GM12878 (cell line): ENCODE data around the gene UBA7. TPM values are rescaled to one million over a fixed set of nuclear protein-coding genes. Genes with fewer than 3 reads are reported as not detected.
A peak's percentile ranks its signal among the peaks of the same experiment; 100 is the strongest.

Experiments
- BRCA1 ChIP-seq: IDR thresholded peaks from 2 replicates; pipeline ENCODE4 v1.6.1; 2011; ENCODE audit warnings: low read depth, low read length, improper control_type of control experiment
- DPF2 ChIP-seq: fragments of 450-650 bp; IDR thresholded peaks from 2 replicates; pipeline ENCODE4 v1.6.1; 2017; ENCODE audit warnings: mild to moderate bottlenecking
- EED ChIP-seq: sonication (generic); IDR thresholded peaks from 2 replicates; pipeline ENCODE4 v1.6.1; 2016; ENCODE audit warnings: antibody characterized with exemption, low read depth
- FOXK2 ChIP-seq: fragments of 450-650 bp; IDR thresholded peaks from 2 replicates; pipeline ENCODE4 v1.6.1; 2017; ENCODE audit warnings: mild to moderate bottlenecking, moderate library complexity
- HDAC2 ChIP-seq: fragments of 200-600 bp; sonication (generic); IDR thresholded peaks from 2 replicates; pipeline ENCODE4 v1.6.1; 2017
- KDM1A ChIP-seq: fragments of 200-600 bp; sonication (generic); IDR thresholded peaks from 2 replicates; pipeline ENCODE4 v1.6.1; 2016; ENCODE audit warnings: borderline replicate concordance
- KLF5 ChIP-seq: fragments of 450-650 bp; IDR thresholded peaks from 2 replicates; pipeline ENCODE4 v1.6.1; 2014; ENCODE audit warnings: mild to moderate bottlenecking; ENCODE audit not compliant: partially characterized antibody
- PAX8 ChIP-seq: fragments of 450-650 bp; IDR thresholded peaks from 2 replicates; pipeline ENCODE4 v1.6.1; 2017; ENCODE audit warnings: mild to moderate bottlenecking, moderate library complexity
- RB1 ChIP-seq: fragments of 450-650 bp; formaldehyde crosslinking; IDR thresholded peaks from 2 replicates; pipeline ENCODE4 v1.6.1; 2017; ENCODE audit warnings: mild to moderate bottlenecking, borderline replicate concordance
- RBBP5 ChIP-seq: fragments of 200-600 bp; sonication (generic); conservative IDR thresholded peaks from 2 replicates; pipeline ENCODE4 v1.6.1; 2016
- SIX5 ChIP-seq: IDR thresholded peaks from 2 replicates; pipeline ENCODE4 v1.6.1; 2011; ENCODE audit warnings: mild to moderate bottlenecking, low read depth, low read length, moderate library complexity; ENCODE audit not compliant: severe bottlenecking
- SP1 ChIP-seq: IDR thresholded peaks from one replicate; pipeline ENCODE4 v1.6.1; 2011; ENCODE audit warnings: low read depth, low read length
- ZNF384 ChIP-seq: IDR thresholded peaks from 2 replicates; pipeline ENCODE4 v1.6.1; 2012; ENCODE audit warnings: low read depth, mild to moderate bottlenecking, low read length, improper control_type of control experiment, borderline replicate concordance
- polyA plus RNA-seq, 11 experiments: library from polyadenylated mRNA; depleted of rRNA in 4 of 11; unstranded in 6 of 11; stranded (reverse) in 5 of 11; fragments of >200 nt; fragmentation: Nextera tagmentation in 4 of 11; fragmentation: Illumina TruSeq in 1 of 11; extraction: Ambion mirVana in 4 of 11; extraction: Trizol in 1 of 11; gene quantifications; 1 replicate in 1 of 11; 2 replicates in 10 of 11; pipeline versions ENCODE4 v1.2.1 to v1.2.3, GENCODE V29; 2011 to 2016; ENCODE audit warnings: inconsistent platforms in 2 of 11, missing spikeins in 2 of 11, low read depth in 1 of 11
- total RNA-seq, 4 experiments: library from RNA; depleted of rRNA in 3 of 4; stranded (reverse); fragments of >200 nt in 3 of 4; fragmentation: Illumina TruSeq in 1 of 4; extraction: Trizol in 1 of 4; gene quantifications; 2 replicates each; pipeline versions ENCODE4 v1.2.1 to v1.2.3, GENCODE V29; 2013 to 2021
- TF ChIP-seq, protein P1 (sequence below): IDR thresholded peaks from 2 replicates; pipeline ENCODE4 v1.6.1; 2012; ENCODE audit warnings: mild to moderate bottlenecking, low read depth, low read length
- TF ChIP-seq, protein P2 (sequence below): fragments of 450-650 bp; IDR thresholded peaks from 2 replicates; pipeline ENCODE4 v1.6.1; 2017; ENCODE audit warnings: antibody characterized with exemption, mild to moderate bottlenecking, moderate library complexity
- TF ChIP-seq, protein P3 (sequence below): fragments of 450-650 bp; IDR thresholded peaks from 2 replicates; pipeline ENCODE4 v1.6.1; 2016; ENCODE audit warnings: mild to moderate bottlenecking
- TF ChIP-seq, protein P4 (sequence below): fragments of 450-650 bp; IDR thresholded peaks from 2 replicates; pipeline ENCODE4 v1.6.1; 2017; ENCODE audit warnings: mild to moderate bottlenecking, moderate library complexity

UBA7 gene
- total and polyA plus RNA-seq, 10 of the 15 experiments (the other 5 are each of a cell fraction or from before 2014, with no cell fraction given): 11.8 to 116 (median 46.7) TPM

DNA sequence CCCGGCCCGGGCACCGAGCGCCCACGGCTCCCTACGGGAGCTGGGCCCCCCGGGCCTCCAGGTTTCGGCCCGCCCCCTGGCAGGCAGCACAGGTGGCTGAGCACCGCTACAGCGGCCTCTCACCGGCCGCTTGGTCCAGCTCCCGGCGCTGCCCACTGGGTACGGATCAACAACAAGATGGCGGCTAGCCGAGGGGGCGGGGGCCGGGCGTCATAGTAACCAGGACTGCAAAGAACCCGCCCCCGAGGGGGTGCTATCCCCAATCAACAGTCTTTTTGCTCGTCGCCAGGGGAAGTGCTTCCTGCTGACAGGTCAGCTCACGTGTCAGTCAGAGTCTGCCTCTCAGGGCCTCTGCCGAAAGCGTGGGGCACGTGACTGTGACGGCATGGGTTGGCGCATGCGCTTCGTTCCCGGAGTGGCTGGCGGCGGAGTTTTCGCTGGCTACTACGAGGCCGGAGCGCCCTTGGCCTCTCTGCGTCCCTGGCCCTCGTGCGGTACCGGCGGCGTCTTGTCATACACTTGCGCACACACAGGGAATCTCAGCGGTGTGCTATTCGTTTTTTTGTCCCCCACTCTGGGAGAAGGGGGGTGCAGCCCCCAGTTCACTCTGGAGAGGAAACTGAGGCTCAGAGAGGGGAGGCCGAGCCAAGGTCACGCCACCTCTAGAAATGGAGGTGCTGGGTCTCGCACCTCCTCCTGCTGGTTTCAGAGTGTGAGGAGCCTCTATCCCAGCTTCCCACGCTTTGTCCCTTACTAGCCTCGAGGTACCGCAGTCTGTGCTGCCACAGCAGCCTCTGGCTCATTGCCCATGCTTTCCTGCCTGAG is 27.2 kb downstream of the UBA7 start, which contains the start of gene IP6K1 (continued):
- TF ChIP-seq DPF2: peak; percentile 100
- TF ChIP-seq EED: no peak
- no peak for TF ChIP-seq PAX8
- TF ChIP-seq BRCA1: no peak
- peak; percentile 98 for TF ChIP-seq SP1
- peak; percentile 6 for TF ChIP-seq SIX5
- no peak for TF ChIP-seq ZNF384
- TF ChIP-seq, protein P1, sequence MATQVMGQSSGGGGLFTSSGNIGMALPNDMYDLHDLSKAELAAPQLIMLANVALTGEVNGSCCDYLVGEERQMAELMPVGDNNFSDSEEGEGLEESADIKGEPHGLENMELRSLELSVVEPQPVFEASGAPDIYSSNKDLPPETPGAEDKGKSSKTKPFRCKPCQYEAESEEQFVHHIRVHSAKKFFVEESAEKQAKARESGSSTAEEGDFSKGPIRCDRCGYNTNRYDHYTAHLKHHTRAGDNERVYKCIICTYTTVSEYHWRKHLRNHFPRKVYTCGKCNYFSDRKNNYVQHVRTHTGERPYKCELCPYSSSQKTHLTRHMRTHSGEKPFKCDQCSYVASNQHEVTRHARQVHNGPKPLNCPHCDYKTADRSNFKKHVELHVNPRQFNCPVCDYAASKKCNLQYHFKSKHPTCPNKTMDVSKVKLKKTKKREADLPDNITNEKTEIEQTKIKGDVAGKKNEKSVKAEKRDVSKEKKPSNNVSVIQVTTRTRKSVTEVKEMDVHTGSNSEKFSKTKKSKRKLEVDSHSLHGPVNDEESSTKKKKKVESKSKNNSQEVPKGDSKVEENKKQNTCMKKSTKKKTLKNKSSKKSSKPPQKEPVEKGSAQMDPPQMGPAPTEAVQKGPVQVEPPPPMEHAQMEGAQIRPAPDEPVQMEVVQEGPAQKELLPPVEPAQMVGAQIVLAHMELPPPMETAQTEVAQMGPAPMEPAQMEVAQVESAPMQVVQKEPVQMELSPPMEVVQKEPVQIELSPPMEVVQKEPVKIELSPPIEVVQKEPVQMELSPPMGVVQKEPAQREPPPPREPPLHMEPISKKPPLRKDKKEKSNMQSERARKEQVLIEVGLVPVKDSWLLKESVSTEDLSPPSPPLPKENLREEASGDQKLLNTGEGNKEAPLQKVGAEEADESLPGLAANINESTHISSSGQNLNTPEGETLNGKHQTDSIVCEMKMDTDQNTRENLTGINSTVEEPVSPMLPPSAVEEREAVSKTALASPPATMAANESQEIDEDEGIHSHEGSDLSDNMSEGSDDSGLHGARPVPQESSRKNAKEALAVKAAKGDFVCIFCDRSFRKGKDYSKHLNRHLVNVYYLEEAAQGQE: no peak
- TF ChIP-seq, protein P2, sequence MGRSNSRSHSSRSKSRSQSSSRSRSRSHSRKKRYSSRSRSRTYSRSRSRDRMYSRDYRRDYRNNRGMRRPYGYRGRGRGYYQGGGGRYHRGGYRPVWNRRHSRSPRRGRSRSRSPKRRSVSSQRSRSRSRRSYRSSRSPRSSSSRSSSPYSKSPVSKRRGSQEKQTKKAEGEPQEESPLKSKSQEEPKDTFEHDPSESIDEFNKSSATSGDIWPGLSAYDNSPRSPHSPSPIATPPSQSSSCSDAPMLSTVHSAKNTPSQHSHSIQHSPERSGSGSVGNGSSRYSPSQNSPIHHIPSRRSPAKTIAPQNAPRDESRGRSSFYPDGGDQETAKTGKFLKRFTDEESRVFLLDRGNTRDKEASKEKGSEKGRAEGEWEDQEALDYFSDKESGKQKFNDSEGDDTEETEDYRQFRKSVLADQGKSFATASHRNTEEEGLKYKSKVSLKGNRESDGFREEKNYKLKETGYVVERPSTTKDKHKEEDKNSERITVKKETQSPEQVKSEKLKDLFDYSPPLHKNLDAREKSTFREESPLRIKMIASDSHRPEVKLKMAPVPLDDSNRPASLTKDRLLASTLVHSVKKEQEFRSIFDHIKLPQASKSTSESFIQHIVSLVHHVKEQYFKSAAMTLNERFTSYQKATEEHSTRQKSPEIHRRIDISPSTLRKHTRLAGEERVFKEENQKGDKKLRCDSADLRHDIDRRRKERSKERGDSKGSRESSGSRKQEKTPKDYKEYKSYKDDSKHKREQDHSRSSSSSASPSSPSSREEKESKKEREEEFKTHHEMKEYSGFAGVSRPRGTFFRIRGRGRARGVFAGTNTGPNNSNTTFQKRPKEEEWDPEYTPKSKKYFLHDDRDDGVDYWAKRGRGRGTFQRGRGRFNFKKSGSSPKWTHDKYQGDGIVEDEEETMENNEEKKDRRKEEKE: no peak
- TF ChIP-seq RBBP5: no peak
- no peak for TF ChIP-seq KDM1A
- TF ChIP-seq RB1: peak; percentile 18; the same call in 1 of the 2 replicates
- TF ChIP-seq, protein P3, sequence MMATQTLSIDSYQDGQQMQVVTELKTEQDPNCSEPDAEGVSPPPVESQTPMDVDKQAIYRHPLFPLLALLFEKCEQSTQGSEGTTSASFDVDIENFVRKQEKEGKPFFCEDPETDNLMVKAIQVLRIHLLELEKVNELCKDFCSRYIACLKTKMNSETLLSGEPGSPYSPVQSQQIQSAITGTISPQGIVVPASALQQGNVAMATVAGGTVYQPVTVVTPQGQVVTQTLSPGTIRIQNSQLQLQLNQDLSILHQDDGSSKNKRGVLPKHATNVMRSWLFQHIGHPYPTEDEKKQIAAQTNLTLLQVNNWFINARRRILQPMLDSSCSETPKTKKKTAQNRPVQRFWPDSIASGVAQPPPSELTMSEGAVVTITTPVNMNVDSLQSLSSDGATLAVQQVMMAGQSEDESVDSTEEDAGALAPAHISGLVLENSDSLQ: peak; percentile 100
- no peak for TF ChIP-seq HDAC2
- TF ChIP-seq, protein P4, sequence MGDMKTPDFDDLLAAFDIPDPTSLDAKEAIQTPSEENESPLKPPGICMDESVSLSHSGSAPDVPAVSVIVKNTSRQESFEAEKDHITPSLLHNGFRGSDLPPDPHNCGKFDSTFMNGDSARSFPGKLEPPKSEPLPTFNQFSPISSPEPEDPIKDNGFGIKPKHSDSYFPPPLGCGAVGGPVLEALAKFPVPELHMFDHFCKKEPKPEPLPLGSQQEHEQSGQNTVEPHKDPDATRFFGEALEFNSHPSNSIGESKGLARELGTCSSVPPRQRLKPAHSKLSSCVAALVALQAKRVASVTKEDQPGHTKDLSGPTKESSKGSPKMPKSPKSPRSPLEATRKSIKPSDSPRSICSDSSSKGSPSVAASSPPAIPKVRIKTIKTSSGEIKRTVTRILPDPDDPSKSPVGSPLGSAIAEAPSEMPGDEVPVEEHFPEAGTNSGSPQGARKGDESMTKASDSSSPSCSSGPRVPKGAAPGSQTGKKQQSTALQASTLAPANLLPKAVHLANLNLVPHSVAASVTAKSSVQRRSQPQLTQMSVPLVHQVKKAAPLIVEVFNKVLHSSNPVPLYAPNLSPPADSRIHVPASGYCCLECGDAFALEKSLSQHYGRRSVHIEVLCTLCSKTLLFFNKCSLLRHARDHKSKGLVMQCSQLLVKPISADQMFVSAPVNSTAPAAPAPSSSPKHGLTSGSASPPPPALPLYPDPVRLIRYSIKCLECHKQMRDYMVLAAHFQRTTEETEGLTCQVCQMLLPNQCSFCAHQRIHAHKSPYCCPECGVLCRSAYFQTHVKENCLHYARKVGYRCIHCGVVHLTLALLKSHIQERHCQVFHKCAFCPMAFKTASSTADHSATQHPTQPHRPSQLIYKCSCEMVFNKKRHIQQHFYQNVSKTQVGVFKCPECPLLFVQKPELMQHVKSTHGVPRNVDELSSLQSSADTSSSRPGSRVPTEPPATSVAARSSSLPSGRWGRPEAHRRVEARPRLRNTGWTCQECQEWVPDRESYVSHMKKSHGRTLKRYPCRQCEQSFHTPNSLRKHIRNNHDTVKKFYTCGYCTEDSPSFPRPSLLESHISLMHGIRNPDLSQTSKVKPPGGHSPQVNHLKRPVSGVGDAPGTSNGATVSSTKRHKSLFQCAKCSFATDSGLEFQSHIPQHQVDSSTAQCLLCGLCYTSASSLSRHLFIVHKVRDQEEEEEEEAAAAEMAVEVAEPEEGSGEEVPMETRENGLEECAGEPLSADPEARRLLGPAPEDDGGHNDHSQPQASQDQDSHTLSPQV: no peak
- TF ChIP-seq FOXK2: peak; percentile 59
- TF ChIP-seq KLF5: peak; percentile 24
